ENCODE measurements around the gene TBXAS1.

GRCh38 chr7:140017543-140017942 is 188.5 kb downstream of the TBXAS1 start:
- TF ChIP-seq EP300 (IDR thresholded peaks at IDR 0.05) (no peak), CTCF (IDR thresholded peaks at IDR 0.05) (no peak)
